Measurements from ENCODE around the gene KCP.

The KCP gene

DNA sequence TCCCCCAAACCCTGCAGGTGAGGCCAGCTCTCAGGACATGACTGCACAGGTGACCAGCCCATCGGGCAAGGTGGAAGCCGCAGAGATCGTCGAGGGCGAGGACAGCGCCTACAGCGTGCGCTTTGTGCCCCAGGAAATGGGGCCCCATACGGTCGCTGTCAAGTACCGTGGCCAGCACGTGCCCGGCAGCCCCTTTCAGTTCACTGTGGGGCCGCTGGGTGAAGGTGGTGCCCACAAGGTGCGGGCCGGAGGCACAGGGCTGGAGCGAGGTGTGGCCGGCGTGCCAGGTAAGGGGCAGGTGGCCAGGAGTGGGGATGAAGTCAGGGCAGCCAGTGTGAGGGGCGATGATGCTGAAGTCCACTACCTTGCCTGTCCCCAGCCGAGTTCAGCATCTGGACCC lies 56.1 kb downstream of the KCP start:
- no peak for DNase-seq (ENCODE audit: low read depth)

DNA sequence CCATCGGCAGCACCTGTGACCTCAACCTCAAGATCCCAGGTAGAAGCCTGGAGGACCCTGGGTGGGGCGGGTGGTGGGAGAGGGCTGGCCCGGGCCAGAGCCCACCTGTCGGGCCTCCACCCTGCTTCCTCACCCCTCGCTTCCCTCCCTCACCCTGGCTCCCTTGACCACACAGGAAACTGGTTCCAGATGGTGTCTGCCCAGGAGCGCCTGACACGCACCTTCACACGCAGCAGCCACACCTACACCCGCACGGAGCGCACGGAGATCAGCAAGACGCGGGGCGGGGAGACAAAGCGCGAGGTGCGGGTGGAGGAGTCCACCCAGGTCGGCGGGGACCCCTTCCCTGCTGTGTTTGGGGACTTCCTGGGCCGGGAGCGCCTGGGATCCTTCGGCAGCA lies 56.7 kb downstream of the KCP start:
- DNase-seq (ENCODE audit: low read depth), result no peak

DNA sequence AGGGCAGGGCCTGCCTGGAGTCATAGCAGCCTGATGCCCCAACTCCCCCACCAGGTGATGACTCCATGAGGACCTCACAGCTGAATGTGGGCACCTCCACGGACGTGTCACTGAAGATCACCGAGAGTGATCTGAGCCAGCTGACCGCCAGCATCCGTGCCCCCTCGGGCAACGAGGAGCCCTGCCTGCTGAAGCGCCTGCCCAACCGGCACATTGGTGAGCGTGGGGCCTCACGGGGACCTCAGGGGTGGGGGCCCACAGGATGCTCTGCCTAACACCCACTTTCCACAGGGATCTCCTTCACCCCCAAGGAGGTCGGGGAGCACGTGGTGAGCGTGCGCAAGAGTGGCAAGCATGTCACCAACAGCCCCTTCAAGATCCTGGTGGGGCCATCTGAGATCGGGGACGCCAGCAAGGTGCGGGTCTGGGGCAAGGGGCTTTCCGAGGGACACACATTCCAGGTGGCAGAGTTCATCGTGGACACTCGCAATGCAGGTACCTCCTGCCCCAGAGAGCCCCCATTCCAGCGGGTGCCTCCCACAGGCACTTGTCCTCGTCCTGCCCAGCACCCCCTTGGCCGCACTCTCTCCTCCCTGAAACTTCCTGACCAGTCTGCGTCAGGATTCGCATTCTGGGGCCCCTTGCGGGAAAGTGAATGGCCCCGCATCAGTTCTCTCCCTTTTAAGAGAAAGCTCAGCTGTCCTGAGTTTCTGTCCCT lies 57.8 kb downstream of the KCP start:
- no peak for DNase-seq (ENCODE audit: low read depth)

DNA sequence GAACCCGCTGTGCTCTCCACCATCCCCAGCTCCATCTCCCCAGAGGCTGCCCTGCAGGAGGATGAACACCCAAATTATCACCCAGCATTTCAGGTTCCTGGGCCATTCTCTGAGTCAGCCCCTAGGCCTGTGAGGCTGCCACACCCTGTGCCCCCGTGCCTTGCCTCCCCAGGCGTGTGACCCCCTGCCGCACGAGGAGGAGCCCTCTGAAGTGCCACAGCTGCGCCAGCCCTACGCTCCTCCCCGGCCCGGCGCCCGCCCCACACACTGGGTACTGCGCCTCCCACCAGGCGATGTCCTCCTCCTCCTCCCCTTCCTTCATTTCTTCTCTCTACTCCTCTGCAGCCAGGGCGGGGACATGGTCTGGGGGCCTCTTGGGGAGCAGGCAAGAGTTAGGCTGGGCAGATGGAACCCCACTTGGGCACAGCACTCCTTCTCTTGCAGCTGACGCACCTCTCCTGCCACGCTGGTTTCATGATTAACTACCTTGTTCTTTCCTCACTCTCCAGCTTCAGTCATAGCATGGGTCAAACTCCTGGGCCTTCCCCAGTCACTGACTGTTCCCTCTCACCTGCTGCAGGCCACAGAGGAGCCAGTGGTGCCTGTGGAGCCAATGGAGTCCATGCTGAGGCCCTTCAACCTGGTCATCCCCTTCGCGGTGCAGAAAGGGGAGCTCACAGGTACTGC lies 60.6 kb downstream of the KCP start:
- DNase-seq (ENCODE audit: low read depth), result no peak

DNA sequence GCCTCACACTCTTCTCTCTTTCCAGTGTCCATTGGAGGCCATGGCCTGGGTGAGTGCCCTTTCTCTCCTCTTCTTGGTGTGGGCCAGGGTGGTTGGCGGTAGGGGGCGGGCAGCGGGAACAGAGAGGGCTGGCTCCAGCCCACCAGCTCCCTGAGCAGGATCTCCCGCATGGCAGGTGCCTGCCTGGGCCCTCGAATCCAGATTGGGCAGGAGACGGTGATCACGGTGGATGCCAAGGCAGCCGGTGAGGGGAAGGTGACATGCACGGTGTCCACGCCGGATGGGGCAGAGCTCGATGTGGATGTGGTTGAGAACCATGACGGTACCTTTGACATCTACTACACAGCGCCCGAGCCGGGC lies 61.4 kb downstream of the KCP start:
- no peak for DNase-seq (ENCODE audit: low read depth)

DNA sequence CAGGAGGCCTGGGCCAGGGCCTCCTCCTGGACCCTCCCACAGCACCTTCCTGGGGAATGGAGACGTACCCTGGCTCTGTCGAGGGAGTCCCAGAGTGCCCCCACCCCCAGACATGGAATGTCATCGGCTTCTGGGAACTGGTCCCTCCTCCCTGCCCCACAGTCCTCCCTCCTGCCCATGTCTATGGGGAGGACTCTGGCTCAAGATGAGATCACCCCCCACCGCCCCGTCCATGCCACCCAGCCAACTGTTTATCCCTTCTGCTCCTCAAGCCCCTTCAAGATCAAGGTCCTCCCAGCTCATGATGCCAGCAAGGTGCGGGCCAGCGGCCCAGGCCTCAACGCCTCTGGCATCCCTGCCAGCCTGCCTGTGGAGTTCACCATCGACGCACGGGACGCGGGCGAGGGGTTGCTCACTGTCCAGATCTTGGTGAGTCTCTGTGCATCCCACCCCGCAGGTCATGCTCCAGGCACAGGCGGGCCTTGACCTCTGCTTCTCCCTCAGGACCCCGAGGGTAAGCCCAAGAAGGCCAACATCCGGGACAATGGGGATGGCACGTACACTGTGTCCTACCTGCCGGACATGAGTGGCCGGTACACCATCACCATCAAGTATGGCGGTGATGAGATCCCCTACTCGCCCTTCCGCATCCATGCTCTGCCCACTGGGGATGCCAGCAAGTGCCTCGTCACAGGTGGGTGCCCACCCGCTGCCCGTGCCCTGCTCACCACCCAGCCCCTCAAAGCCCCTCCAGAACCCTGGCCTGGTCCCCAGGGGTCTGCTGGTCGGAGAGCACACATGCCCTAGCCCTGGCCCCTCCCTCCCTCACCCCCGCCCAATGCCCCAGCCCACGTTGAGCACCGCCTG lies 62.0 kb downstream of the KCP start:
- no peak for DNase-seq (ENCODE audit: low read depth)

DNA sequence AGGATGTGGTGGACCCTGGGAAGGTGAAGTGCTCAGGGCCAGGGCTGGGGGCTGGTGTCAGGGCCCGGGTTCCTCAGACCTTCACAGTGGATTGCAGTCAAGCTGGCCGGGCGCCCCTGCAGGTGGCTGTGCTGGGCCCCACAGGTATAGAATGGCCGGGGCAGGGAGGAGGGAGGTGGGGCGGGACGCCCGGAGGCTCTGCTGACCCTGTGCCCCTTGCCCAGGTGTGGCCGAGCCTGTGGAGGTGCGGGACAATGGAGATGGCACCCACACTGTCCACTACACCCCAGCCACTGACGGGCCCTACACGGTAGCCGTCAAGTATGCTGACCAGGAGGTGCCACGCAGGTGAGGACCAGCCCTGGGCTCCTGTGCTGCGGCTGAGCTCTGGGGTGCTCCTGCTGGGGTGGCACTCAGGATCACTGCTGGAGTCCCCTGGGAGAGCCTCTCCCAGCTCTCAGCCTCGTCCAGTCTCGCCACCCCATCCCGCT lies 62.7 kb downstream of the KCP start:
- no peak for DNase-seq (ENCODE audit: low read depth)

DNA sequence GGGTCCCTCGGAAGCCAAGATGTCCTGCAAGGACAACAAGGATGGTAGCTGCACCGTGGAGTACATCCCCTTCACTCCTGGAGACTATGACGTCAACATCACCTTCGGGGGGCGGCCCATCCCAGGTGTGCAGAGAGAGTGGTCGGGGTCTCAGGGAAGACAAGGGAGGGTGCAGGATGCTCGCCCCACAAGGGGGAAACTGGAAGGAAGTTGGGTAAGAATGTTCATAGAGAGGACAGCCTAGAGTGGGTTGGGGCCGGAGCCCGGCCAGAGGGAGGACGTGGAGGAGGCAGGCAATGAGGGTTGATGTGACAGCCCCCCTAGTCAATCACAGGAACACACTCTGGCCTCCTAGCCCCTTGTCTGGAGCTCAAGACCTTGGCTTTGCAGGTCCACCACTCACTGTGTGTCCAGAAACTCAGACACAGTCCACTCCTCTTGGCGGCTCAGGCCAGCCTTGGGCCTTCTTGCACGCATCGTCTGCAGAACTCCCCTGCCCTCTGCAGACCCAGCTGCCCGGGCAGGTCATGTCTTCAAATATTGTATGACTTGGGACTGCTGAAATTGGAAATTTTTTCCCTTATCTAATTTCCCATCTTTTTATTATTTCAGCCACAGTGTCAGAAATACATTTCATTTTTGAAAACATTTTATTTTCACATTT lies 63.6 kb downstream of the KCP start:
- no peak for DNase-seq (ENCODE audit: low read depth)

DNA sequence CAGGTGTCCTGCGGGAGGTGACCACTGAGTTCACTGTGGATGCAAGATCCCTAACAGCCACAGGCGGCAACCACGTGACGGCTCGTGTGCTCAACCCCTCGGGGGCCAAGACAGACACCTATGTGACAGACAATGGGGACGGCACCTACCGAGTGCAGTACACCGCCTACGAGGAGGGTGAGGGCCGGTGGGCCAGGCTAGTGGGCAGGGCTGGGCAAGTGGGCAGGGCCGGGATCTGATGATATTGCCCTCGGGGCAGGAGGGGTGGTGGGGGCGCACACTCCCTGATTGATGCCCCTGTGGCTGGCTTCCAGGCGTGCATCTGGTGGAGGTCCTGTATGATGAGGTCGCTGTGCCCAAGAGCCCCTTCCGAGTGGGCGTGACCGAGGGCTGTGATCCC lies 64.5 kb downstream of the KCP start:
- DNase-seq (ENCODE audit: low read depth), result no peak

DNA sequence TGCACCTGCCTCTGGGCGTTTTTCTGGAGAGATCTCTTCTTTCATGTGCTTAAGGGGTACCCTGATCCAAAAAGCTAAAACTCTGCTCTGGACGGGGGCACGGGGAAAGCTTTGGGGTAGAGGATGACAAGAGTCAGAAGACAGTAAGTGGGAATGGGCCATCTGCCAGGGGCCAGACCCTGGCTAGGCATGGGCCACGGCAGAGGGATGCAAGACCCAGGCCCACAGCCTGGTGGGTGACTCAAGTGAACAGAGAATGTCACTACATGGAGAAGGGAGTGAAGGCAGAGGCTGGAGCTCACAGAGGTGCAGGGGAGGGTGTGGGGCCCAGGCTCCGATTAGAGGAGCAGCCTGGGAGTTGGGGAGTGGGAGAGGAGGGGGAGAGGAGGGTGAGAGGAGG lies 65.0 kb downstream of the KCP start:
- no peak for DNase-seq (ENCODE audit: low read depth)

DNA sequence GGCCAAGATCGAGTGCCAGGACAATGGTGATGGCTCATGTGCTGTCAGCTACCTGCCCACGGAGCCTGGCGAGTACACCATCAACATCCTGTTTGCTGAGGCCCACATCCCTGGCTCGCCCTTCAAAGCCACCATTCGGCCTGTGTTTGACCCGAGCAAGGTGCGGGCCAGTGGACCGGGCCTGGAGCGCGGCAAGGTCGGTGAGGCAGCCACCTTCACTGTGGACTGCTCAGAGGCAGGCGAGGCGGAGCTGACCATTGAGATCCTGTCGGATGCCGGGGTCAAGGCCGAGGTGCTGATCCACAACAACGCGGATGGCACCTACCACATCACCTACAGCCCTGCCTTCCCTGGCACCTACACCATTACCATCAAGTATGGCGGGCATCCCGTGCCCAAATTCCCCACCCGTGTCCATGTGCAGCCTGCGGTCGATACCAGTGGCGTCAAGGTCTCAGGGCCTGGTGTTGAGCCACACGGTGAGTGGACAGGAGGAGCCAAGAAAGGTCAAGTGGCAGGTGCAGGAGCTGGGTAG lies 65.7 kb downstream of the KCP start:
- DNase-seq (ENCODE audit: low read depth), result no peak

DNA sequence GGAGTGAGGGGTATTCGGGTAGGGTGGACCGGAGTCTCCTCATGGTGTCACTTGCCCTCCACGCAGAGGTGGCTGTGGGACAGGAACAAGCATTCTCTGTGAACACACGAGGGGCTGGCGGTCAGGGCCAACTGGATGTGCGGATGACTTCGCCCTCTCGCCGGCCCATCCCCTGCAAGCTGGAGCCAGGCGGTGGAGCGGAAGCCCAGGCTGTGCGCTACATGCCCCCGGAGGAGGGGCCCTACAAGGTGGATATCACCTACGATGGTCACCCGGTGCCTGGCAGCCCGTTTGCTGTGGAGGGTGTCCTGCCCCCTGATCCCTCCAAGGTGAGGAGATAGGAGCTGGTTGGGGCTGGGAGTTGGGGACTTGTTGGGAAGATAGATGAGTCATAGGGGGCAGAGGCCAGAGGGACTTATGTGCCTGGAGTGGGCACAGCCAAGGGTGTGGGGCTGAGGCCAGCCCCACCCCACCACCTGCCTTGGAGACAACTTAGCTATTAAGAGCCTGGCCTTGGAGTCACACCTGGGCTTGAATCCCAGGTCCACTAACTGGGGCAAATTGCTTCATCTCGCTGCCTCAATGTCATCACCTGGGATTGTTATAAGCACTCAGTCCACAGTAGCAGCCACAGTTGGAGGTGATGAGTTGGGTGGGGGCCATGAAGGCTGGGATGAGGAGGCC lies 66.4 kb downstream of the KCP start:
- DNase-seq (ENCODE audit: low read depth), result no peak

DNA sequence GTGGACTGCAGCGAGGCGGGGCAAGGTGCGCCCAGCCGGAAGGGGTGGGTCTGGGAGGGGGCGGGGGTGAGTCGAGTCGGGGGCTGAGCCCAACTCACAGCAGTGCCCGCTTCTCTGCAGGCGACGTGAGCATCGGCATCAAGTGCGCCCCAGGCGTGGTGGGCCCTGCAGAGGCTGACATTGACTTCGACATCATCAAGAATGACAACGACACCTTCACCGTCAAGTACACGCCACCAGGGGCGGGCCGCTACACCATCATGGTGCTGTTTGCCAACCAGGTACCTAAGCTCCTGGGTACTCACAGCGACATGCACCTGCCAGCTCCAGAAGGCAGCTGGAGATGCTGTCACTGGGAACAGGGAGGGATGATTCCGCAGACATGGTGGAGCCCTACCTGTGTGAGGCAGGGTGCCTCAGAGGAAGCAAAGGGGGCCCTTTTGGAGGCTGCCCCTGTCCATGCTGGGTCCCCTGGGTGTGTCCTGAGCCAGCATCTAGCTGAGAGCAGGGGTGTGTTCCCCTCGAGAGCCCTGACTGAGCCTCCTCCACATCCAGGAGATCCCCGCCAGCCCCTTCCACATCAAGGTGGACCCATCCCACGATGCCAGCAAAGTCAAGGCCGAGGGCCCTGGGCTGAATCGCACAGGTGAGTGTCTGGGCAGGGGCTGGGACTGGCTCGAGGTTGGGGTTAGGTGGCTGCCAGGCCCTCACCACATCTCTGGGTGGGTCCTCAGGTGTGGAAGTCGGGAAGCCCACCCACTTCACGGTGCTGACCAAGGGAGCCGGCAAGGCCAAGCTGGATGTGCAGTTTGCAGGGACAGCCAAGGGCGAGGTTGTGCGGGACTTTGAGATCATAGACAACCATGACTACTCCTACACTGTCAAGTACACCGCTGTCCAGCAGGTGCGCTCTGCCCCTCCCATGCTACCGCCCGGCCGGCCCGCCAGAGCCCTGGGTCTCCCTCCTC lies 67.6 kb downstream of the KCP start:
- no peak for DNase-seq (ENCODE audit: low read depth)

DNA sequence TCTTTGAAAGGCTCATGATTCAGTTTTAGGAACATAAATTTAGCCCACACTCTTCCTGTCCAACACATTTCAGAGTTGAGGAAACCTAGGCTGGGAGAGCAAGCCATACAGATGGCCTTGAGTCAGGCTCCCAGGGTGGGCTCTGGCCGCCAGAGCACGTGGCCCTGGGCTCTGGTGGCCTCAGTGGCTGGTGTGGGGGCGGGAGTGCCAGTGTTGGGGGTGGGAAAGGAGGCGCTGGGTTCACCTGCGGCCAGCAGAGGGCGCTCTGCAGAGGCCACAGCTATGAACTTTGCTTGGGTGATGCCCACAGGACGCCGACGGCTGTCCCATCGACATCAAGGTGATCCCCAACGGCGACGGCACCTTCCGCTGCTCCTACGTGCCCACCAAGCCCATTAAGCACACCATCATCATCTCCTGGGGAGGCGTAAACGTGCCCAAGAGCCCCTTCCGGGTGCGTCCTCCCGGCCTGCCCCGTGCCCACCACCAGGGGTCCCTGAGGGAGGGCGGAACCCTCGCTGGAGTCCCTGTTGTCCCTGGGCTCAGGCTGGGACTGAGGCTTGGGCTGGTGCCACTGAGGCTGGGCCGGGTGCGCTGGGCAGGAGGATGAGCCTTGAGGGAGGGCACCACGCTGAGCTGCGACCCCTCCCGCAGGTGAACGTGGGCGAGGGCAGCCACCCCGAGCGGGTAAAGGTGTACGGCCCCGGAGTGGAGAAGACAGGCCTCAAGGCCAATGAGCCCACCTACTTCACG lies 68.4 kb downstream of the KCP start:
- peak; percentile 24 for DNase-seq (ENCODE audit: low read depth)

DNA sequence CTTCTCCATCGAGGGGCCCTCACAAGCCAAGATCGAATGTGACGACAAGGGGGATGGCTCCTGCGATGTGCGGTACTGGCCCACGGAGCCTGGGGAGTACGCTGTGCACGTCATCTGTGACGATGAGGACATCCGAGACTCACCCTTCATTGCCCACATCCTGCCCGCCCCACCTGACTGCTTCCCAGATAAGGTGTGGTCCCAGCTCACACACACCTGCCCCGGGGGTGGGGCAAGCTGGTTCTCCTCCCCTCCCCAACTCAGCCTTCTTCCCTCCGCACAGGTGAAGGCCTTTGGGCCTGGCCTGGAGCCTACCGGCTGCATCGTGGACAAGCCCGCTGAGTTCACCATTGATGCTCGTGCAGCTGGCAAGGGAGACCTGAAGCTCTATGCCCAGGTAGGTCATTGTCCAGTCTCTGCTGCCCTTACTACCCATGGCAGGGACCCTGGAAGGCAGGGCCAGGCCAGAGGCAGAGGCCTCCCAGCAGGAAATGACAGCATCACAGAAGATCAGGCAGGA lies 69.3 kb downstream of the KCP start:
- DNase-seq (ENCODE audit: low read depth), result no peak

DNA sequence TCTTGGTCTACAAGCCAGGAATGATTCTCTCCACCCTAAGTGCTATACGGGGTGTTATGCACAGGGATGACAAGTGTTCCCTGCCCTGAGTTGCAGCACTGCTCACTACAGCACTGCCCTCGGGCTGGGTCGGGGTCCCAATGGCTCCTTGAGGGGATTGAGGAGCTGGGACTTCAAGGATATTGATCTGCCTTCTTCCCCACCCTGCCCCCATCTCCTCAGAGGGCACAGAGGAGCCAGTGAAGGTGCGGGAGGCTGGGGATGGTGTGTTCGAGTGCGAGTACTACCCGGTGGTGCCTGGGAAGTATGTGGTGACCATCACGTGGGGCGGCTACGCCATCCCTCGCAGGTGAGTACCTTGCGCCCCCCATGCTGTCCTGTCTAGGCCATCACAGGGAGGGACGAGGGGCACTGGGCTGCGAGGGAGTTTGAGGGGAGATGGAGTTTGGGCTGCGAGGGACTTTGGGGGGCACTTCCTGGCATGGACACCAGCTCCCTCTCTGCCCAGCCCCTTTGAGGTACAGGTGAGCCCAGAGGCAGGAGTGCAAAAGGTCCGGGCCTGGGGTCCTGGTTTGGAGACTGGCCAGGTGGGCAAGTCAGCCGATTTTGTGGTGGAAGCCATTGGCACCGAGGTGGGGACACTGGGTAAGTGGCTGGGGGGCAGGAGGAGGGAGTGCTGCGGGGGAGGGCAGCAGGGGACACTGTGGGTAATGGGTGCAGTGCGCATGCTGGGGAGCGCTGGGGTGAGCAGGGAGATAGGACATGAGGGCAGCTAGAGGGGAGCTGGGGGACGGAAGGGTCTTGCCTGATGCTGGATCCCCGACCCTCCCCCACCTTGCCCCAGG lies 70.0 kb downstream of the KCP start:
- no peak for DNase-seq (ENCODE audit: low read depth)

DNA sequence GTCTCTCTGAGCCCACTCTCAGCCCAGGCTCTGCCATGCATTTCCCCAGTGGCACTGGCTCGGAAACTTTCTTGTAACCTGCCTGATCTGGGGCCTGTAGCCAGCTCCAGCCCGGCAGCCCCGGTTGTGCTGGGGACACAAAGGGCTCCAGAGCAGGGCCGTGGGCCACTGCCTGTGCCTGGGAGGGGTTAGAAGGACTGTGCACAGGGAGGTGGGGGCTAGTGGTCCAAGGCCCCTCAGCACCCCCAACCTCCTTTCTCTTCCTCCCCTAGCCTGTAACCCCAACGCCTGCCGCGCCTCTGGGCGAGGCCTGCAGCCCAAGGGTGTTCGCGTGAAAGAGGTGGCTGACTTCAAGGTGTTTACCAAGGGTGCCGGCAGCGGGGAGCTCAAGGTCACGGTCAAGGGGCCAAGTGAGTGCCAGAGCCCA lies 70.7 kb downstream of the KCP start:
- DNase-seq (ENCODE audit: low read depth), result no peak

DNA sequence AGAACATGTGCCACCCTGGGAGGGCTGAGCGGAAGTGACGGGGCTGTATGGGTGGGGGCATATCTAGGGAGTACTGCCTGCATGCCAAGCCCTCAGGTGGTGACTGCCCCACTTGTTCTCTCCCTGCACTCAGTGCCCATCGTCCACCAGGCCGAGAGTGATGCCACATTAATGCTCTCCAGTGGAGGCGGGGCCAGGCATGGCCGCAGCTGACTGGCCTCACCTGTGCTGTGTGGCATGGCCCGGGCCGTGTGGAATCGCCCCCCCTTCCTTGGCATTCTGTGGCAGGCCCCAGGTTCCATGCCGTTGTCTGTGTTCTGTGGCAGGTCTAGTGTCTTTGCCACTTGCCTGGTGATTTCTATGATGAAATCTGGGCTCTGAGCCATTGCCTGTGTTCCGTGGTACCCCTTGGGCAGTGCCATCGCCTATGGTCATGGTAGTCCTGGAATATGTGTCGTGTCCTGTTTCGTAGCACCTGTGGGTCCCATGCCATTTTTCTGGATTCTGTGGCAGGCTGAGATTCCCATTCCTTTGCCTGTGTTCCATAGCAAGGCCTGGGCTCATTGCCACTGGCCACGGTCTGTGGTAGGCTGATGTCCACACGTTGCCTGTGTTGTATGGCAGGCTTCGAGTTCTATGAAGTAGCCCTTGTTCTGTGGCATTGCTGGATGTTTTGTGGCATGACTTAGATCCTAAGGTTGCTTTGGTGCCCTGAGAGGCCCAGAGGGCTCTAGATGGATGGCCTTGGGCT lies 71.4 kb downstream of the KCP start:
- DNase-seq (ENCODE audit: low read depth), result no peak

Data from stimulated activated CD4-positive, alpha-beta T cell treated with anti-CD3 and anti-CD28 coated beads, Interleukin-2, amount 100 ng/mL, for 4 hours (primary cell).